ENCODE data around the gene STIP1.

DNA sequence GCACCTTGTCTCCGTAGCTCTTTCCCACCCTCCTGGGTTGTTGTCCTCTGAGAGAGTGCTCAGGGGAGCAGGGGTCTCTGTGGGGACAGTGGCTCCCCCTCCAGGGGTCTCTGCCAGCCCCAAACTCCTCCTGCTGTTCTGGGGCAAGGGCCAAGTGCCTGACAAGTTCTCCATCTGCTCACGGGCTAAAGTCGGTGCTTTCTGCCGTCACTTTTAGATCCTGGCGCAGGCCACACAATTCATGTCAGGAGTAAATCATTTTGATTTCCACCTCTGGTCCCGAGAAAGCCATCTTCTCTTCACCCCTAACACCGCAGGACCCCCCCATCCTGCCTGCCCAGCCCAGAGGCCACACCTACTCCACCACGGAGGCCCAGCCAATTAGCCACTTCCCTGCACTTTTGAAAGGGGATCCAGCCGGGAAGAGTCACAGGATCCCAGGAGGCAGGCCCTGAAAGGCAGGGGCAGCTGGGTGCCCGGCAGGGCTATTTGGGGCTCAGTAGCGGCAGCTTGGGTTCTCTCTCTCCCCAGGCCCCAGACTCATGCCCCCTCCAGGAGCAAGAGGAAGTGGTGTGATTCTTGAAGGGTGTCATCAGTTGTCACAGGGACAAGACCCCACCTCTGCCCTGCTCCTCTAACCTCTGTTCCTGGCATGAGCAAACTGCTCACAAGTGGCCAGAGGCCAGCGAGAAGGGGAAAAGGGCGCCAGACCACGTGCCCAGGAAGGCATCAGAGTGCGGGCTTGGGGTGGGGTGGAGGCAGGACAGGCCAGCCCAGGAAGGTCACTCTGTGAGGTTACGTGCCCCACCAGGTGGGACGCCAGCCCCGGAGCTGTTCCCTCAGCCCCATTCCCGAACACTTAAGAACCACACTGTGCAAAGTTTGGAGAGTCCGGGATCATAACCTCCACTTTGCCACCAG lies 21.3 kb upstream of the STIP1 start:
- TF ChIP-seq POLR2AphosphoS5 (IDR thresholded peaks at IDR 0.05; ENCODE audit: low read depth, low read length) (no peak), POLR2A (IDR thresholded peaks at IDR 0.05; ENCODE audit: low read depth, low read length) (no peak)
